ENCODE results near the gene EBLN1. TPM values are rescaled to one million over a fixed set of nuclear protein-coding genes. Genes with fewer than 3 reads are reported as not detected.
A peak's percentile ranks its signal among the peaks of the same experiment; 100 is the strongest.

EBLN1 gene
- total and polyA plus RNA-seq, 9 of the 15 experiments (the other 6 are each of a cell fraction or from before 2014, with no cell fraction given), result 0.06 to 3.1 (median 0.80) TPM

- TF ChIP-seq NFE2L1 (tag; IDR thresholded peaks at IDR 0.05; ENCODE audit: borderline replicate concordance, low read depth) (no peak), EHMT2 (IDR thresholded peaks at IDR 0.05) (peak; percentile 91), NFYB (IDR thresholded peaks at IDR 0.05; ENCODE audit: extremely low read depth, insufficient read length) (no peak), MEIS2 (IDR thresholded peaks at IDR 0.05; ENCODE audit: partially characterized antibody) (peak; percentile 39), ZNF3 (CRISPR knock-in tag; IDR thresholded peaks at IDR 0.05) (no peak), SIN3A (IDR thresholded peaks at IDR 0.05; ENCODE audit: borderline replicate concordance in 2 of 2, control insufficient read depth in 1 of 2, low read depth in 2 of 2, low read length in 2 of 2) (no peak), SOX6 (IDR thresholded peaks at IDR 0.05) (no peak), KLF1 (tag; IDR thresholded peaks at IDR 0.05) (no peak), CSDE1 (IDR thresholded peaks at IDR 0.05) (no peak), SRSF9 (IDR thresholded peaks at IDR 0.05; ENCODE audit: borderline replicate concordance, low read depth, low read length) (no peak), ZNF75A (CRISPR knock-in tag; IDR thresholded peaks at IDR 0.05) (no peak), TBP (optimal IDR thresholded peaks at IDR 0.05; ENCODE audit: low read depth, low read length) (no peak), ZNF431 (CRISPR knock-in tag; IDR thresholded peaks at IDR 0.05) (no peak), ZNF507 (tag; conservative IDR thresholded peaks at IDR 0.05) (no peak), RBM25 (IDR thresholded peaks at IDR 0.05; ENCODE audit: low read depth, low read length, severe bottlenecking) (no peak), KDM1A (IDR thresholded peaks at IDR 0.05) (0 out of 4 replicates have a peak, but pooled peaks of 1 of the 2 experiments have one; percentile 24), RBM14 (IDR thresholded peaks at IDR 0.05; ENCODE audit: borderline replicate concordance, insufficient read depth, low read depth, low read length) (no peak), JUND (IDR thresholded peaks at IDR 0.05; ENCODE audit: borderline replicate concordance, low read depth, low read length) (peak; percentile 94), JUND (tag; IDR thresholded peaks at IDR 0.05; ENCODE audit: borderline replicate concordance, low read depth, low read length) (peak; percentile 92; the same call in 2 of the 3 replicates), MEF2D (tag; conservative IDR thresholded peaks at IDR 0.05; ENCODE audit: low read depth) (no peak), PTBP1 (IDR thresholded peaks at IDR 0.05; ENCODE audit: low read depth, low read length) (no peak), ATF4 (CRISPR knock-in tag; IDR thresholded peaks at IDR 0.05) (no peak), ZNF274 (IDR thresholded peaks at IDR 0.05; ENCODE audit: borderline replicate concordance, low read depth, low read length) (no peak), RNF2 (IDR thresholded peaks at IDR 0.05) (no peak; the same call in 1 of the 2 replicates), ZNF518B (CRISPR knock-in tag; IDR thresholded peaks at IDR 0.05) (no peak), ZNF583 (CRISPR knock-in tag; IDR thresholded peaks at IDR 0.05) (no peak), ZNF311 (CRISPR knock-in tag; IDR thresholded peaks at IDR 0.05) (no peak), CEBPG (CRISPR knock-in tag; IDR thresholded peaks at IDR 0.05) (peak; percentile 65), CEBPG (tag; conservative IDR thresholded peaks at IDR 0.05 in 1 of 2, IDR thresholded peaks at IDR 0.05 in 1 of 2) (no peak)
These were observed 1.5 kb upstream of the EBLN1 start (continued) for GRCh38 chr10:22219308-22219707.

Measured in K562 (cell line).